Testis (tissue), 3 donors: ENCODE measurements around the gene FSTL4. TPM values are rescaled to one million over a fixed set of nuclear protein-coding genes. Genes with fewer than 3 reads are reported as not detected.

ENCODE experiments used
- DNase-seq: peaks from one replicate; pipeline ENCODE4 v3.0.0-alpha.2; 2019
- H3K27ac ChIP-seq, 2 donors: fragments of 200-600 bp; sonication (generic); one replicate each; pipeline ENCODE4 v1.5.1; 2019
- H3K27me3 ChIP-seq: fragments of 200-600 bp; sonication (generic); one replicate; pipeline ENCODE4 v1.5.1; 2019
- H3K36me3 ChIP-seq: fragments of 200-600 bp; sonication (generic); one replicate; pipeline ENCODE4 v1.5.1; 2017; ENCODE audit warnings: low read depth; ENCODE audit errors: missing control alignments
- H3K4me1 ChIP-seq: fragments of 200-600 bp; sonication (generic); one replicate; pipeline ENCODE4 v1.5.1; 2019
- H3K4me3 ChIP-seq, 2 donors: fragments of 200-600 bp; sonication (generic); one replicate each; pipeline ENCODE4 v1.5.1; 2017 to 2019
- H3K9me3 ChIP-seq: fragments of 200-600 bp; sonication (generic); one replicate; pipeline ENCODE4 v1.5.1; 2017
- CTCF ChIP-seq, 3 experiments: fragments of 450-650 bp in 2 of 3; fragments of 200-600 bp in 1 of 3; sonication (generic) in 1 of 3; IDR thresholded peaks; one replicate each; pipeline ENCODE4 v1.5.1; 2016 to 2019; ENCODE audit warnings: antibody characterized with exemption in 3 of 3, mild to moderate bottlenecking in 2 of 3, moderate library complexity in 1 of 3
- POLR2A ChIP-seq: fragments of 450-650 bp; IDR thresholded peaks from one replicate; pipeline ENCODE4 v1.6.1; 2017; ENCODE audit warnings: antibody characterized with exemption, mild to moderate bottlenecking, moderate library complexity
- WGBS, 2 donors: methylation state at CpG; one replicate each; pipeline ENCODE4 v1.1.5; 2018; 5-methylcytosine and 5-hydroxymethylcytosine counted together
- intact Hi-C: fragments of 100-400 bp; cut with DNase I; formaldehyde crosslinking; loops from one replicate; pipeline ENCODE4 v1.15.1; 2023; ENCODE audit warnings: low total_unique reads
- polyA plus RNA-seq: library from polyadenylated mRNA; stranded (reverse); fragments of 350-450 nt; fragmentation: Illumina TruSeq; extraction: RNeasy Lipid Tissue Mini Kit (QIAGEN cat#74804); gene quantifications from one replicate; pipeline ENCODE4 v1.2.3, GENCODE V29; 2014; ENCODE audit warnings: low read depth, low replicate concordance; ENCODE audit not compliant: insufficient read depth
- total RNA-seq, 2 donors: library from RNA; depleted of rRNA; stranded (reverse); fragments of >200 nt; gene quantifications; one replicate each; pipeline ENCODE4 v1.2.3, GENCODE V29; 2016

The FSTL4 gene
- total and polyA plus RNA-seq, 3 donors from 2014 or later: 7.1 to 8.6 (median 7.4) TPM

DNA sequence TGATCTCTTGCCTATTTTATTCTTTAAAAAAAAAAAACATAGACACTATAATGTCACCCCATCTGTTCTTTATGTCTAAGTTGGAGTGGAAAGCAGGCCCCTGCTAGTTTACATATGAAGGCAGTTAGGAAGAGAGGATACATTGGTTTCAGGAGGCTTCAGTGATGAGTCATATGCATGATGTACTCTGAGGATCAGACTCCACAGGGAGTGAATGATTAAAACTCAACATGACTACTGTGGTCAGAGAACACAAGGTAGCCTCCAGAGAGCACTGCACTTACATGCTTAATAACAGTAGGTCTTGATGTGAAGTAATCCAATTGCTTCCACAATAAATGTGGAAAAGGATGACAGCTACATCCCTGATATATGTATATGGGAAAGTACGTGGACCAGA, 22.7 kb upstream of the FSTL4 start:
- Histone ChIP-seq H3K4me1 (no peaks in the 10 kb centered on the region), H3K27me3 (no peaks in the 10 kb centered on the region), H3K4me3 (no peak overlapping the region), H3K36me3 (no peaks in the 10 kb centered on the region), H3K27ac (no peak overlapping the region), H3K9me3 (no peaks in the 10 kb centered on the region)
- no peak for DNase-seq
- intact Hi-C loops: no loop called here
- TF ChIP-seq CTCF (IDR thresholded peaks at IDR 0.05) (no peak), POLR2A (no peak)
- WGBS, 2 donors: 0 to 59% methylated on average over 1 of the region's 1 CpG

GRCh38 chr5:133627180-133627579, 14.8 kb upstream of the FSTL4 start:
- Histone ChIP-seq H3K4me1 (no peaks in the 10 kb centered on the region), H3K27me3 (no peaks in the 10 kb centered on the region), H3K9me3 (no peaks in the 10 kb centered on the region), H3K27ac (no peak overlapping the region), H3K4me3 (no peak overlapping the region), H3K36me3 (no peaks in the 10 kb centered on the region)
- WGBS, 2 donors: 55 to 58% methylated on average over 1 of the region's 1 CpG
- DNase-seq: no peak
- no peak for TF ChIP-seq POLR2A
- no peak for TF ChIP-seq CTCF (IDR thresholded peaks at IDR 0.05)
- intact Hi-C loops: no loop called here

GRCh38 chr5:133624316-133624715, 12.0 kb upstream of the FSTL4 start:
- DNase-seq: no peak
- Histone ChIP-seq H3K4me1 (no peaks in the 10 kb centered on the region), H3K4me3 (no peak overlapping the region), H3K27me3 (no peaks in the 10 kb centered on the region), H3K9me3 (no peaks in the 10 kb centered on the region), H3K27ac (no peak overlapping the region), H3K36me3 (no peaks in the 10 kb centered on the region)
- 64 to 71% methylated on average over 3 of the region's 3 CpGs for WGBS, 2 donors
- intact Hi-C loops: no loop called here
- TF ChIP-seq CTCF (IDR thresholded peaks at IDR 0.05) (no peak), POLR2A (no peak)

DNA sequence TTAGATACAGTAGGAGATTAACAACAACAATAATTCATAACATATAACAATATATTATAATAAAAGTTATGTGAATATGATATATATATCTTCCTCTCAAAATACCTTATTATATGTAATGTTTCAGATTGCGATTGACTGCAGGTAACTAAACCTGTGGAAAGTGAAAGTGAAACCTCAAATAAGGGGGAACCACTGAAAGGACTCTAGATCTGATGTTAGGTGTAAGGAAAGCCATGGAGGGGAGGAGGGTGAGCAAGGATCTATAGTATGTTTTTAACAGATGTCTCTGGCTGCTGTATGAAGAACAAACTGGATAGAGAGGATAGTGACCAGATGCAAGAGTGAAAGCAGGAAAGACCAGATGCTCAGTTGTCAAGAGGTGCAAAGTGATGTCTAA, 5.8 kb upstream of the FSTL4 start:
- H3K27ac ChIP-seq: no peak overlapping the region
- no peaks in the 10 kb centered on the region for H3K4me1 ChIP-seq
- H3K27me3 ChIP-seq: no peaks in the 10 kb centered on the region
- no peak for DNase-seq
- intact Hi-C loops: no loop called here
- TF ChIP-seq POLR2A (no peak), CTCF (IDR thresholded peaks at IDR 0.05) (no peak)
- no peaks in the 10 kb centered on the region for H3K9me3 ChIP-seq
- no peak overlapping the region for H3K4me3 ChIP-seq
- H3K36me3 ChIP-seq: no peaks in the 10 kb centered on the region
- 78 to 91% methylated on average over 1 of the region's 1 CpG for WGBS, 2 donors

GRCh38 chr5:133613743-133614142, 1.4 kb upstream of the FSTL4 start:
- H3K4me1 ChIP-seq: peaks cover 8% of the 10 kb centered on the region
- H3K4me3 ChIP-seq: no peak overlapping the region
- H3K27me3 ChIP-seq: no peaks in the 10 kb centered on the region
- DNase-seq: no peak
- H3K9me3 ChIP-seq: no peaks in the 10 kb centered on the region
- no peak overlapping the region for H3K27ac ChIP-seq
- no peak for TF ChIP-seq POLR2A
- TF ChIP-seq CTCF (IDR thresholded peaks at IDR 0.05): no peak
- 63 to 73% methylated on average over 2 of the region's 2 CpGs for WGBS, 2 donors
- H3K36me3 ChIP-seq: no peaks in the 10 kb centered on the region
- intact Hi-C loops: no loop called here
